NCI-H1105 treated with DMSO at 0.1 percent for 48 hours (cell line): ENCODE data around the gene RPP38.

Experiments
- DNase-seq: peaks from one replicate; lab custom pipeline; 2025; lab: John Stamatoyannopoulos, UW

RPP38 gene

GRCh38 chr10:15112657-15113056 is 15.5 kb downstream of the RPP38 start:
- no peak for DNase-seq

- DNase-seq, result no peak
These were observed 16.6 kb downstream of the RPP38 start for GRCh38 chr10:15113766-15114165.

GRCh38 chr10:15116225-15116624 is 19.1 kb downstream of the RPP38 start:
- DNase-seq, result no peak

- no peak for DNase-seq
These were observed 21.5 kb downstream of the RPP38 start for GRCh38 chr10:15118615-15119014.

- DNase-seq, result no peak
These were observed 23.4 kb downstream of the RPP38 start for GRCh38 chr10:15120523-15120922.

- DNase-seq, result no peak
These were observed 24.6 kb downstream of the RPP38 start for GRCh38 chr10:15121707-15122106.

- no peak for DNase-seq
These were observed 25.4 kb downstream of the RPP38 start for GRCh38 chr10:15122477-15123030.

- DNase-seq, result no peak
These were observed 26.6 kb downstream of the RPP38 start for GRCh38 chr10:15123749-15124184.

GRCh38 chr10:15124190-15124589 is 27.0 kb downstream of the RPP38 start:
- no peak for DNase-seq

- no peak for DNase-seq
These were observed 27.8 kb downstream of the RPP38 start for GRCh38 chr10:15124908-15125307.

GRCh38 chr10:15131330-15131729 is 34.2 kb downstream of the RPP38 start:
- no peak for DNase-seq

- DNase-seq, result no peak
These were observed 39.2 kb downstream of the RPP38 start for GRCh38 chr10:15136129-15137035.

- DNase-seq, result no peak
These were observed 39.8 kb downstream of the RPP38 start for GRCh38 chr10:15137036-15137359.

GRCh38 chr10:15137636-15138035 is 40.5 kb downstream of the RPP38 start:
- no peak for DNase-seq

- no peak for DNase-seq
These were observed 43.5 kb downstream of the RPP38 start for GRCh38 chr10:15140698-15141097.

- no peak for DNase-seq
These were observed 44.2 kb downstream of the RPP38 start for GRCh38 chr10:15141136-15142054.

GRCh38 chr10:15144788-15145187 is 47.6 kb downstream of the RPP38 start:
- no peak for DNase-seq

GRCh38 chr10:15146366-15146765 is 49.2 kb downstream of the RPP38 start:
- no peak for DNase-seq

- no peak for DNase-seq
These were observed 50.6 kb downstream of the RPP38 start for GRCh38 chr10:15147594-15148392.

GRCh38 chr10:15149042-15149771 is 52.1 kb downstream of the RPP38 start:
- no peak for DNase-seq

- DNase-seq, result no peak
These were observed 53.4 kb downstream of the RPP38 start for GRCh38 chr10:15150563-15150962.
